ENCODE data around the gene RDH8.
"Not testable (repeated sequence)": the region's sequence is repeated elsewhere in the genome, so short reads cannot be mapped to it uniquely, and the experiment has no call there.

Gene RDH8

DNA sequence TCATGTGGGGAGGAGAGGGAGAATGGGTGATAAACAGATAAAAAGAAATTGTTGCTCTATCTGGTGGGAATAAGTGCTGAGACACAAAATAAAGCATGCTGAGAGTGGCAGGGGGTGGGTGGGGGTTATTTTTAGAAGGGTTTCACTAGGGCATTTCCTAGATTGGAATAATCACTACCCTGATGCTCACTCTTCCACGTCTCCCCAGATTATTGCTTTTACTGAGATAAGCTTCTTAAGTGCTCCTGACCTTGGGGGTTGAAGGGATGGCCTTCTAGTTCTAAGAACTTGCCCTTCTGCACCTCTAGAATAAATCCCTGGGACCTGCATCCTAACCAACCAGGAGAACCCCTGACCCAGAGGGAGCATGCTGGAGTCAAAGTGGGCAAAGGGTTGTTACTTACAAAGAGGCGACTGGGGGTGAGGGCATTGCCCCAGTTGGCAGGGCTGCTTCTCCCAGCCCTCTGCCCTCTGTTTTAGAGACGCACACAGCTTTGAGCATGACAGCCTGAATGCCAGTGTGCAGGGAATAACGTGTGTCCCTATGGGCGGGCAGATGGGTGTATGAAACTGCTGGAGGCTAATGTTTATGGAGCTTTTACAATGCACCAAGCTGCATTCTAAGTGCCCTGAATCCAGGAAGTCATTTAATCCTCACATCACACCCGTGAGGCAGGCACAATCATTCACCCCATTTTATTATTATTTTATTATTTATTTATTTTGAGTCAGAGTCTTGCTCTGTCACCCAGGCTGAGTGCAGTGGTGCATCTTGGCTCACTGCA, 743 bp downstream of the RDH8 start:
- H3K27me3 ChIP-seq (ENCODE audit: insufficient read depth, low read length): 0 out of 2 replicates have a peak, but pooled peaks cover 4% of the 10 kb centered on the region
- H3K4me3 ChIP-seq (ENCODE audit: low read depth, low read length): no peak overlapping the region
- no peak overlapping the region for H3K27ac ChIP-seq (ENCODE audit: low read depth, low read length)
- H3K4me1 ChIP-seq (ENCODE audit: control insufficient read depth, insufficient read depth, low read length, unreplicated experiment): peaks cover 20% of the 10 kb centered on the region
- no peaks in the 10 kb centered on the region for H3K36me3 ChIP-seq (ENCODE audit: insufficient read depth, low read length)
- H3K79me2 ChIP-seq (ENCODE audit: control insufficient read depth, insufficient read depth, low read length, unreplicated experiment): no peaks in the 10 kb centered on the region
- no peak overlapping the region for H2AFZ ChIP-seq (ENCODE audit: low read length, unreplicated experiment)

DNA sequence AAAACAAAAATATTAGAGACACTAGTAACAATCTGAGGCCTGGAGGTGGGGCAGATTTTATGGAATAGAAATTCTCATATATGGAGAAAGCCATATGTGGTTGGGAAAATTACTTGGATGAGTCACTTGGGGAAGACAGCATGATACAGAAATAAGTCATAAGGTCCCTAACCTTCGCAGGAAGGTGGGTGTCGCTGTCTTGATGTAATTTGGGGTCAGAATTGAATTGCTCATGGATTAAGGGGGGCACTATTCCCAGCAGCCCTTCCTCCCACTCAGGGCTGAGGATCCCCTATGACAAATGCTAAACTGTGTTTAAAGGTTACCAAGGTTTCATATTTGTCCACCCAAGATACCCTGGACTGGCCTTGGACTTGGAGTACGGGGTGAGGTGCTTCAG, 5.0 kb downstream of the RDH8 start:
- H3K27ac ChIP-seq (ENCODE audit: low read depth, low read length): peak overlapping the region; percentile 74

DNA sequence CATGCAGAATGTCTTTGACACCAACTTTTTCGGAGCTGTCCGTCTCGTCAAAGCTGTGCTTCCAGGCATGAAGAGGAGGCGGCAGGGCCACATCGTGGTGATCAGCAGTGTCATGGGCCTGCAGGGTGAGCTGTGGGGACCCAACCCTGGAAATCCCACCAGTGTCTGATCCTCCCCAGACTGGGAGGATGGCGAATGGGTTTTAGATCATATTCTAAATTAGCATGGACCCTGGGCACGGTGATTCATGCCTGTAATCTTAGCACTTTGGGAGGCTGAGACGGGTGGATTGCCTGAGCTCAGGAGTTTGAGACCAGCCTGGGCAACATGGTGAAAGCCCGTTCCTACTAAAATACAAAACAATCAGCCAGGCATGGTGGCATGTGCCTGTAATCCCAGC, 5.5 kb downstream of the RDH8 start:
- no peaks in the 10 kb centered on the region for H3K79me2 ChIP-seq (ENCODE audit: control insufficient read depth, insufficient read depth, low read length, unreplicated experiment)
- peak overlapping the region; percentile 74 for H3K27ac ChIP-seq (ENCODE audit: low read depth, low read length)
- peaks cover 6% of the 10 kb centered on the region for H3K4me1 ChIP-seq (ENCODE audit: control insufficient read depth, insufficient read depth, low read length, unreplicated experiment)
- H2AFZ ChIP-seq (ENCODE audit: low read length, unreplicated experiment): no peak overlapping the region
- H3K36me3 ChIP-seq (ENCODE audit: insufficient read depth, low read length): no peaks in the 10 kb centered on the region
- H3K4me3 ChIP-seq (ENCODE audit: low read depth, low read length): no peak overlapping the region
- no peaks in the 10 kb centered on the region for H3K27me3 ChIP-seq (ENCODE audit: insufficient read depth, low read length)

More for the DNA sequence above, 5.0 kb downstream of the RDH8 start:
- peaks cover 6% of the 10 kb centered on the region for H3K4me1 ChIP-seq (ENCODE audit: control insufficient read depth, insufficient read depth, low read length, unreplicated experiment)
- no peaks in the 10 kb centered on the region for H3K27me3 ChIP-seq (ENCODE audit: insufficient read depth, low read length)
- no peaks in the 10 kb centered on the region for H3K79me2 ChIP-seq (ENCODE audit: control insufficient read depth, insufficient read depth, low read length, unreplicated experiment)
- H3K36me3 ChIP-seq (ENCODE audit: insufficient read depth, low read length): no peaks in the 10 kb centered on the region
- H3K4me3 ChIP-seq (ENCODE audit: low read depth, low read length): no peak overlapping the region
- no peak overlapping the region for H2AFZ ChIP-seq (ENCODE audit: low read length, unreplicated experiment)

DNA sequence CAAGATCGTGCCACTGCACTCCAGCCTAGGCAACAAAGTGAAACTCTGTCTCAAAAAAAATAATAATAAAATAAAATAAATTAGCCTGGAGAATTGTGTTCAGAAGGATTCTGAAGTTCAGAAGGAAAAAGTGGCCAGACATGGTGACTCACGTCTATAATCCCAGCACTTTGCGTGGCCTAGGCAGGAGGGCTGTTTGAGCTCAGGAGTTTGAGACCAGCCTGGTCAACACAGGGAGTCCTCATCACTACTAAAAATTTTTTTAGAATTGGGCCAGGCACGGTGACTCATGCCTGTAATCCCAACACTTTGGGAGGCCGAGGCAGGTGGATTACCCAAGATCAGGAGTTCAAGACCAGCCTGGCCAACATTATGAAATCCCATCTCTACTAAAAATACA, 6.0 kb downstream of the RDH8 start:
- Histone ChIP-seq H3K4me1 (ENCODE audit: control insufficient read depth, insufficient read depth, low read length, unreplicated experiment) (peaks cover 6% of the 10 kb centered on the region), H3K27ac (ENCODE audit: low read depth, low read length) (no peak overlapping the region), H3K36me3 (ENCODE audit: insufficient read depth, low read length) (no peaks in the 10 kb centered on the region), H2AFZ (ENCODE audit: low read length, unreplicated experiment) (no peak overlapping the region), H3K4me3 (ENCODE audit: low read depth, low read length) (no peak overlapping the region), H3K27me3 (ENCODE audit: insufficient read depth, low read length) (no peaks in the 10 kb centered on the region), H3K79me2 (ENCODE audit: control insufficient read depth, insufficient read depth, low read length, unreplicated experiment) (no peaks in the 10 kb centered on the region)

DNA sequence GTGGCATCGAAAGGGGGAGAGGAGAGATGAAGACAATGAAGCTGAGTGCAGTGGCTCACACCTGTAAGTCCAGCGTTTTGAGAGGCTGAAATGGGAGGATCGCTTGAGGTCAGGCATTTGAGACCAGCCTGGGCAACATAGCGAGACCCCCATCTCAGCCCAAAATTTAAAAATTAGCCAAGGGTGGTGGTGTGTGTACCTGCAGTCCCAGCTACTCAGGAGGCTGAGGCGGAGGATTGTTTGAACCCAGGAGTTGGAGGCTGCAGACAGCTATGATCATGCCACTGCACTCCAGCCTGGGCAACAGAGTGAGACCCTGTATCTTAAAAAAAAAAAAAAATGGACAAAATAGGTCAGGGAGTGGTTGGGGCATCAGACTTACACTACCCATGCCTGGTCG, 7.6 kb downstream of the RDH8 start:
- no peaks in the 10 kb centered on the region for H3K36me3 ChIP-seq (ENCODE audit: insufficient read depth, low read length)
- no peaks in the 10 kb centered on the region for H3K79me2 ChIP-seq (ENCODE audit: control insufficient read depth, insufficient read depth, low read length, unreplicated experiment)
- H3K27ac ChIP-seq (ENCODE audit: low read depth, low read length): no peak overlapping the region
- peaks cover 6% of the 10 kb centered on the region for H3K4me1 ChIP-seq (ENCODE audit: control insufficient read depth, insufficient read depth, low read length, unreplicated experiment)
- no peak overlapping the region for H2AFZ ChIP-seq (ENCODE audit: low read length, unreplicated experiment)
- H3K27me3 ChIP-seq (ENCODE audit: insufficient read depth, low read length): no peaks in the 10 kb centered on the region
- H3K4me3 ChIP-seq (ENCODE audit: low read depth, low read length): no peak overlapping the region

DNA sequence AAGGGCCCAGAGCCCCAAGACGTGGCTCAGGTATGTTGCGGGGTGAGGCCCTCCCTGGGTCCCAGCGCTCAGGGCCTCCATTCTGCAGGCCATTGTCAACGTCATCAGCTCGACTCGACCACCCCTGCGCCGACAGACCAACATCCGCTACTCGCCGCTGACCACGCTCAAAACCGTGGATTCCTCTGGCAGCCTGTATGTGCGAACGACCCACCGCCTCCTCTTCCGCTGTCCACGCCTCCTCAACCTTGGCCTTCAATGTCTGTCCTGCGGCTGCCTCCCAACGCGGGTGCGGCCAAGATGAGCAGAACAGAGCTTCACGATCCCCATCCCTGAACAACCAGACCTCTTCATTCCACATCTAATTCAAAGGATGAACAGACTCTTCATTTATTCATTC, 8.2 kb downstream of the RDH8 start:
- no peak overlapping the region for H3K27ac ChIP-seq (ENCODE audit: low read depth, low read length)
- peaks cover 6% of the 10 kb centered on the region for H3K4me1 ChIP-seq (ENCODE audit: control insufficient read depth, insufficient read depth, low read length, unreplicated experiment)

DNA sequence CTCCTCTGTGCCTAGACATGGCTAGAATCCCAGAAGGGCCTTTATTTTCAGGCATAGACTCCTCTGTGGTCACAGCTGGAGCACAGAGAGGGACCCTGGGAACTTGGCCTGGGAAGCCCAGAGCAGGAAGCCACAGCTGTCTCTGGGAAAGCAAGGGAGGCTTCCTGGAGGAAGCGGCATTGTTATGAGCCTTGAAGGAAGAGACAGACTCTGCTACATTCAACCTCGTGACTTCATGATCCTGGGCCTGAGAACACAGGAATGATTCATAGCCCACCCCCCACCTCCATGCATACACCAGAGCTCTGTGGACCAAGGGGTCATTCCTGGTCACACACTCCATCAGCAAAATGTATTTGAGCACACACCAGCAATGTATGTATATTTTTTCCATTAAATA, 8.6 kb downstream of the RDH8 start:
- no peaks in the 10 kb centered on the region for H3K36me3 ChIP-seq (ENCODE audit: insufficient read depth, low read length)
- peaks cover 6% of the 10 kb centered on the region for H3K4me1 ChIP-seq (ENCODE audit: control insufficient read depth, insufficient read depth, low read length, unreplicated experiment)
- H3K27ac ChIP-seq (ENCODE audit: low read depth, low read length): no peak overlapping the region
- no peaks in the 10 kb centered on the region for H3K79me2 ChIP-seq (ENCODE audit: control insufficient read depth, insufficient read depth, low read length, unreplicated experiment)
- H2AFZ ChIP-seq (ENCODE audit: low read length, unreplicated experiment): no peak overlapping the region
- H3K4me3 ChIP-seq (ENCODE audit: low read depth, low read length): no peak overlapping the region
- H3K27me3 ChIP-seq (ENCODE audit: insufficient read depth, low read length): no peaks in the 10 kb centered on the region

More for the DNA sequence above, 8.2 kb downstream of the RDH8 start:
- H2AFZ ChIP-seq (ENCODE audit: low read length, unreplicated experiment): no peak overlapping the region
- no peak overlapping the region for H3K4me3 ChIP-seq (ENCODE audit: low read depth, low read length)
- H3K36me3 ChIP-seq (ENCODE audit: insufficient read depth, low read length): no peaks in the 10 kb centered on the region
- no peaks in the 10 kb centered on the region for H3K27me3 ChIP-seq (ENCODE audit: insufficient read depth, low read length)
- H3K79me2 ChIP-seq (ENCODE audit: control insufficient read depth, insufficient read depth, low read length, unreplicated experiment): no peaks in the 10 kb centered on the region

DNA sequence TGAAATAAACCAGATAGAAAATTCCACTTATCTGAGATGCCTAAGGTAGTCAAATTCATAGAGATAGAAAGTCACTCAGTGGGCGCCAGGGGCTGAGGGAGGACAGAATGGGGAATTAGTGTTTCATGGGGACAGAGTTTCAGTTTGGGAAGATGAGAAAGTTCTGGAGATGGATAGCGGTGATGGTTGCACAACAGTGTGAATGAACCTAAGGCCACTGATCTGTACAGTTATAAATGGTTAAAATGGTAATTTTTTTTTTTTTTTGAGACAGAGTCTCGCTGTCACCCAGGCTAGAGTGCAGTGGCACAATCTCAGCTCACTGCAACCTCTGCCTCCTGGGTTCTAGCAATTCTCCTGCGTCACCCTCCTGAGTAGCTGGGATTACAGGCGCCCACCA, 9.8 kb downstream of the RDH8 start:
- not testable (repeated sequence) for H3K4me3 ChIP-seq (ENCODE audit: low read depth, low read length); H3K79me2 ChIP-seq (ENCODE audit: control insufficient read depth, insufficient read depth, low read length, unreplicated experiment); H3K36me3 ChIP-seq (ENCODE audit: insufficient read depth, low read length); H2AFZ ChIP-seq (ENCODE audit: low read length, unreplicated experiment); H3K27me3 ChIP-seq (ENCODE audit: insufficient read depth, low read length); H3K27ac ChIP-seq (ENCODE audit: low read depth, low read length); H3K4me1 ChIP-seq (ENCODE audit: control insufficient read depth, insufficient read depth, low read length, unreplicated experiment)

DNA sequence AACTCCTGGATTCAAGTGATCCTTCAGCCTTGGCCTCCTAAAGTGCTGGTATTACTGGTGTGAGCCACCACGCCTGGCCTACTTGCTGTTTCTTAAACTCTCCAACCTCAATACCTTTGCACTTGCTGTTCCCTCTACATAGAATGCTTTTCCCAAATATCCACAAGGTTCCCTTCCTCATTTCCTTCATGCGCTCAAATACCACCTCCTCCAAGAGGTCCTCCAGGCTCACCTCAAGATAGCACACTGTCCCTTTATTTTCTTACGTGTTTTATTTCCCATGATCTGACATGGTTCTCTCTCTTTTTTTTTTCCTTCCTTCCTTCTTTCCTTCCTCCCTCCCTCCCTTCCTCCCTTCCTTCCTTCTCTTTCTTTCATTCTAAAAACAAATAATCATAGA, 13.5 kb downstream of the RDH8 start:
- no peak overlapping the region for H2AFZ ChIP-seq (ENCODE audit: low read length, unreplicated experiment)
- H3K27me3 ChIP-seq (ENCODE audit: insufficient read depth, low read length): 0 out of 2 replicates have a peak, but pooled peaks cover 6% of the 10 kb centered on the region
- H3K27ac ChIP-seq (ENCODE audit: low read depth, low read length): no peak overlapping the region

DNA sequence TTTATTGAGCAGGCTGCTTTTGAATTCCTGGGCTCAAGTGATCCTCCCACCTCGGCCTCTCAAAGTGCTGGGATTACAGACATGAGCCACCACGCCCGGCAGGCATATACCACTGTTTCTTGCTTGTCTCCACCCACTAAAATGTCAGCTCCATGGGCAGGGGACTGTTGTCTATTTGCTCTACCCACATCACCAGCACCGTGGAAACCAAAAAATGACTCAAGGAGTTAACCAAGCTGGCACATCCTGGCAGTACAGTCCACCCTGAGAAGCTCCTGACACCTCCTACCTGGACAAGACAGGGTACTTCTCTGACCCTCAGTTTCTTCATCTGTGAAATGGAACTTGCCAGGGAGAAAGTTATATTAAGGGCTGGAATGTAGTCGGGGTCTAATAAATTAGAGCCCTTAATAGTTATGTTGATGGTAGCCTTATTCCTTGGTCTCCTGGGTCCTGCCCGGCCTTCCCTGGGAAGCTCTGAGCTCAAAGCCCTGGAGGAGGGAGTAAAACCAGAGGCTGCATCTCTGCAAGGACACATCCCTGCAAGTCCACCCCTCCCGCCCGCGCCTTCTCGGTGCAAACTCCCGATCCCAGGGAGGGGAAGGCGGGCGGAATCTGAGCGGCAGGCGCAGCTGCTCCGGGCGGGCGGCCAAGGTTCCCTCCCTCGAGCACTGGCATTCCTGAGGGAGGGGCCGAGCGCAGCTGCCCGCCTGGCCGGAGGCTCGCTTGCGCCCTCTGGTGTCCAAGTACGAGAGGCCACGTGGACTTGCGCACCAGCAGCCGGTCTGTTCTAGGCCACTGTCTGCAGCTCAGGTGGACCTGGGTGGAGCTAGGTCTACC, 14.1 kb downstream of the RDH8 start:
- H2AFZ ChIP-seq (ENCODE audit: low read length, unreplicated experiment): no peak overlapping the region
- H3K4me3 ChIP-seq (ENCODE audit: low read depth, low read length): no peak overlapping the region
- H3K27ac ChIP-seq (ENCODE audit: low read depth, low read length): no peak overlapping the region
- H3K36me3 ChIP-seq (ENCODE audit: insufficient read depth, low read length): no peaks in the 10 kb centered on the region
- peaks cover 11% of the 10 kb centered on the region for H3K27me3 ChIP-seq (ENCODE audit: insufficient read depth, low read length)
- H3K79me2 ChIP-seq (ENCODE audit: control insufficient read depth, insufficient read depth, low read length, unreplicated experiment): no peaks in the 10 kb centered on the region
- H3K4me1 ChIP-seq (ENCODE audit: control insufficient read depth, insufficient read depth, low read length, unreplicated experiment): no peaks in the 10 kb centered on the region

More for the DNA sequence above, 13.5 kb downstream of the RDH8 start:
- no peak overlapping the region for H3K4me3 ChIP-seq (ENCODE audit: low read depth, low read length)
- no peaks in the 10 kb centered on the region for H3K4me1 ChIP-seq (ENCODE audit: control insufficient read depth, insufficient read depth, low read length, unreplicated experiment)
- H3K79me2 ChIP-seq (ENCODE audit: control insufficient read depth, insufficient read depth, low read length, unreplicated experiment): no peaks in the 10 kb centered on the region
- no peaks in the 10 kb centered on the region for H3K36me3 ChIP-seq (ENCODE audit: insufficient read depth, low read length)

DNA sequence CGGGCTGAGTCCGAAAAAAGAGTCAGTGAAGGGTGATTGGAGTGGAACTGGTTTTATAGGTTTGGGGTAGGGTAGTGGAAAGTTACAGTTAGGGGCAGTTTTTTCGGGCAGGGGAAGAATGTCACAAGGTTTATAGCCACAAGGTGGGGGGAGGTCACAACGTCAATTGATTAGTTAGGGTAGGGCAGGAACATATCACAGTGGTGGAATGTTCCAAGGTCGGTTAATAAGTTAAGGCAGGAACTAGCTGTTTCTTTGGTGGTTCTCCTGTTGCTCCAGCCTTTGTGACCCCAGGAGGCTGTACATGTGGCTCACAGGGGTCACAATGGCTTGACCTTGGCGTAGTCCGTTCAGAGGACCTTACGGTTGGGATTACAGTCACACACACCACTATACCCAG, 20.3 kb downstream of the RDH8 start:
- H3K4me1 ChIP-seq (ENCODE audit: control insufficient read depth, insufficient read depth, low read length, unreplicated experiment): no peaks in the 10 kb centered on the region
- H3K4me3 ChIP-seq (ENCODE audit: low read depth, low read length): no peak overlapping the region
- no peaks in the 10 kb centered on the region for H3K36me3 ChIP-seq (ENCODE audit: insufficient read depth, low read length)
- no peak overlapping the region for H3K27ac ChIP-seq (ENCODE audit: low read depth, low read length)
- H3K27me3 ChIP-seq (ENCODE audit: insufficient read depth, low read length): peaks cover 52% of the 10 kb centered on the region
- H3K79me2 ChIP-seq (ENCODE audit: control insufficient read depth, insufficient read depth, low read length, unreplicated experiment): no peaks in the 10 kb centered on the region
- H2AFZ ChIP-seq (ENCODE audit: low read length, unreplicated experiment): no peak overlapping the region
